ENCODE results near the gene EPS8L1. TPM values are rescaled to one million over a fixed set of nuclear protein-coding genes. Genes with fewer than 3 reads are reported as not detected.

Gene EPS8L1
- total RNA-seq, 1 experiment from 2014 or later: 111 TPM

DNA sequence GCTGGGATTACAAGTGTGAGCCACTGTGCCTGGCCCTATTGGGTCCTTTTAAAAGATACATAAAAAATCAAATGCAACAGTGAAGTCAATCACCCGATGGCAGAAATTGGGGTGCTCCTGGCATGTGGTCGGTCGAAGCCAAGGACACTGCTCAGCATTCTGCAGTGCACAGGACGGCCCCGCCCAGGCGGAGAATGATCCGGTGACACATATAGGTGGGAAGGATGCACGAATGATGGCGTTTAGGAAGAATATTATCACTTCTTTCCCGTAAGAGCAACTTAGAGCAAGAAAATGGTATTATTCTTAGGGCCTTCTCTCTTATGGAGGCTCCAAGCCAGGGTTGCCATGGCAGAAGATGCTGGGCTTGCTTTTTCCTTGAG is 34.4 kb upstream of the EPS8L1 start:
- intact Hi-C loops (cut with micrococcal nuclease; ENCODE audit: unreplicated experiment): no loop called here
- no peaks in the 10 kb centered on the region for H3K9me2 ChIP-seq (ENCODE audit: insufficient read depth)
- H3K9me3 ChIP-seq (ENCODE audit: insufficient read depth, low read depth): no peaks in the 10 kb centered on the region
- no peaks in the 10 kb centered on the region; the same call in 1 of the 2 replicates for H3K36me3 ChIP-seq (ENCODE audit: low read depth)
- no peak overlapping the region for H2AFZ ChIP-seq
- TF ChIP-seq, protein P1, sequence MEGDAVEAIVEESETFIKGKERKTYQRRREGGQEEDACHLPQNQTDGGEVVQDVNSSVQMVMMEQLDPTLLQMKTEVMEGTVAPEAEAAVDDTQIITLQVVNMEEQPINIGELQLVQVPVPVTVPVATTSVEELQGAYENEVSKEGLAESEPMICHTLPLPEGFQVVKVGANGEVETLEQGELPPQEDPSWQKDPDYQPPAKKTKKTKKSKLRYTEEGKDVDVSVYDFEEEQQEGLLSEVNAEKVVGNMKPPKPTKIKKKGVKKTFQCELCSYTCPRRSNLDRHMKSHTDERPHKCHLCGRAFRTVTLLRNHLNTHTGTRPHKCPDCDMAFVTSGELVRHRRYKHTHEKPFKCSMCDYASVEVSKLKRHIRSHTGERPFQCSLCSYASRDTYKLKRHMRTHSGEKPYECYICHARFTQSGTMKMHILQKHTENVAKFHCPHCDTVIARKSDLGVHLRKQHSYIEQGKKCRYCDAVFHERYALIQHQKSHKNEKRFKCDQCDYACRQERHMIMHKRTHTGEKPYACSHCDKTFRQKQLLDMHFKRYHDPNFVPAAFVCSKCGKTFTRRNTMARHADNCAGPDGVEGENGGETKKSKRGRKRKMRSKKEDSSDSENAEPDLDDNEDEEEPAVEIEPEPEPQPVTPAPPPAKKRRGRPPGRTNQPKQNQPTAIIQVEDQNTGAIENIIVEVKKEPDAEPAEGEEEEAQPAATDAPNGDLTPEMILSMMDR (conservative IDR thresholded peaks at IDR 0.05): no peak
- no peak for TF ChIP-seq EZH2 (IDR thresholded peaks at IDR 0.05; ENCODE audit: low read depth)
- no peaks in the 10 kb centered on the region for H3K79me2 ChIP-seq (ENCODE audit: low read depth)
- H3K4me2 ChIP-seq: no peak overlapping the region
- peaks cover 45% of the 10 kb centered on the region for H4K20me1 ChIP-seq (ENCODE audit: insufficient read depth)
- H3K4me3 ChIP-seq: no peak overlapping the region
- POLR2A ChIA-PET (ENCODE audit: unreplicated experiment): no interaction called here
- no peak for DNase-seq
- CTCF ChIA-PET: no interaction called here
- H3K4me1 ChIP-seq (replicated peaks; ENCODE audit: insufficient read depth): no peaks in the 10 kb centered on the region
- no TSS peak for BruUV-seq (replicated peaks)
- no peak overlapping the region for H3K27ac ChIP-seq
- H3F3A ChIP-seq (ENCODE audit: insufficient read depth, low read depth): peaks cover 38% of the 10 kb centered on the region; the same call in 1 of the 2 replicates
- no peaks in the 10 kb centered on the region for H3K27me3 ChIP-seq (ENCODE audit: insufficient read depth, low read depth)

DNA sequence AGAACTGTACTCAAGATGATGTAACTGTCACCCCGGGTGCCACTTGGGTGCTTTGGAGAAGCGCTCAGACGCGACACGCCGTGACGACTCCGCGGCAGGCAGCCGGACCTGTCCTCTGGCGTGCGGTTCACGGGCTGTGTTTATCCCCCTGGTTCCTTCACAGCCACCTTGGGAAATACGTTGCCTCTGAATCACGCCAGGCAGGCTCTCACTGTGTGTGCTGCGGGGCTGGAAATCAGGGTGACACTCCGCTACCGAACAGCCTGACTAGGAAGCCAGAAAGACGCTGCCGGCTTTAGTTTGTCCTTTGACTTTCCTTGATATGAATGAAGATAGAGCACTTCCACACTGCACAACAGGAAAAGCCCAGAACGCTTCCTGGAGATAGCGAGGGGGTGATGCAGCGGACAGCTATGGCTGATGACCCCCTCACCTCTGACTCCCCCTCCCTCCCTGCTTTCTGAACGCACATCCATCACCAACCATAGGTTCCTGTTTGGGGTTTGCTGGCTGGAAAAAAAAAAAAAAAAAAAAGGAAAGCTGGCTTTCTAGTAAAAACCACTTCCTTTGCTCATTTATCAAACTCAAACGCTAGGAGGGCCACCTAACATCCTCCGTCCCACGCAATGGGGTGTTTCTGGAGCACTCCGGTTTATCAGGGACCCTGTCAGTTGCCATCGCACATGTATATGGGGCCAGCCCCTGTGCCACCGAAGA is 33.9 kb upstream of the EPS8L1 start:
- ChIA-PET CTCF (no interaction called here), POLR2A (ENCODE audit: unreplicated experiment) (no interaction called here)
- Histone ChIP-seq H3K79me2 (ENCODE audit: low read depth) (no peaks in the 10 kb centered on the region), H3K27ac (no peak overlapping the region), H3F3A (ENCODE audit: insufficient read depth, low read depth) (peaks cover 37% of the 10 kb centered on the region; the same call in 1 of the 2 replicates), H3K4me2 (no peak overlapping the region), H4K20me1 (ENCODE audit: insufficient read depth) (peaks cover 48% of the 10 kb centered on the region), H3K36me3 (ENCODE audit: low read depth) (peaks cover 5% of the 10 kb centered on the region), H3K27me3 (ENCODE audit: insufficient read depth, low read depth) (no peaks in the 10 kb centered on the region), H3K9me3 (ENCODE audit: insufficient read depth, low read depth) (no peaks in the 10 kb centered on the region), H3K4me1 (replicated peaks; ENCODE audit: insufficient read depth) (no peaks in the 10 kb centered on the region), H3K9me2 (ENCODE audit: insufficient read depth) (no peaks in the 10 kb centered on the region), H2AFZ (no peak overlapping the region), H3K4me3 (no peak overlapping the region)
- no peak for DNase-seq
- intact Hi-C loops (cut with micrococcal nuclease; ENCODE audit: unreplicated experiment): no loop called here
- no peak for TF ChIP-seq EZH2 (IDR thresholded peaks at IDR 0.05; ENCODE audit: low read depth)
- BruUV-seq (replicated peaks): no TSS peak

DNA sequence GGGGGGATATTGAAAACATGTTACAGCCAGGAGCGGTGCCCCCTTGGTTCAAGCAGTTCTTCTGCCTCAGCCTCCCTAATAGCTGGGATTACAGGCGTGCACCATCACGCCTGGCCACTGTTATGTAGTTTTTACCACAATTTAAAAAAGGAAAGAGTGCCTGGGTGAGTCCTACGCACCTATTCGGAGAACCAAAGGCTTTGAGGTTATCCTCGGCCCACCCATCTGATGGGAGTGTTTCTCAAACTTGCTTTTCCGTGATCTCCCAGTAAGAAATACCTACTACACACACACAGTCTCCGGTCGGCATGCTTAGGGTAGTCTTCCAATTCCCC is 33.4 kb upstream of the EPS8L1 start:
- Histone ChIP-seq H3K9me3 (ENCODE audit: insufficient read depth, low read depth) (no peaks in the 10 kb centered on the region), H3K4me3 (no peak overlapping the region), H3F3A (ENCODE audit: insufficient read depth, low read depth) (peaks cover 32% of the 10 kb centered on the region; the same call in 1 of the 2 replicates), H3K27me3 (ENCODE audit: insufficient read depth, low read depth) (no peaks in the 10 kb centered on the region), H3K4me1 (replicated peaks; ENCODE audit: insufficient read depth) (no peaks in the 10 kb centered on the region), H4K20me1 (ENCODE audit: insufficient read depth) (peaks cover 43% of the 10 kb centered on the region), H3K9me2 (ENCODE audit: insufficient read depth) (no peaks in the 10 kb centered on the region), H3K36me3 (ENCODE audit: low read depth) (peaks cover 10% of the 10 kb centered on the region), H2AFZ (no peak overlapping the region), H3K27ac (no peak overlapping the region), H3K79me2 (ENCODE audit: low read depth) (no peaks in the 10 kb centered on the region), H3K4me2 (no peak overlapping the region)
- no peak for DNase-seq
- intact Hi-C loops (cut with micrococcal nuclease; ENCODE audit: unreplicated experiment): no loop called here
- ChIA-PET CTCF (no interaction called here), POLR2A (ENCODE audit: unreplicated experiment) (no interaction called here)
- TF ChIP-seq EZH2 (IDR thresholded peaks at IDR 0.05; ENCODE audit: low read depth): no peak
- TF ChIP-seq, protein P1 (conservative IDR thresholded peaks at IDR 0.05): no peak
- BruUV-seq (replicated peaks): no TSS peak

DNA sequence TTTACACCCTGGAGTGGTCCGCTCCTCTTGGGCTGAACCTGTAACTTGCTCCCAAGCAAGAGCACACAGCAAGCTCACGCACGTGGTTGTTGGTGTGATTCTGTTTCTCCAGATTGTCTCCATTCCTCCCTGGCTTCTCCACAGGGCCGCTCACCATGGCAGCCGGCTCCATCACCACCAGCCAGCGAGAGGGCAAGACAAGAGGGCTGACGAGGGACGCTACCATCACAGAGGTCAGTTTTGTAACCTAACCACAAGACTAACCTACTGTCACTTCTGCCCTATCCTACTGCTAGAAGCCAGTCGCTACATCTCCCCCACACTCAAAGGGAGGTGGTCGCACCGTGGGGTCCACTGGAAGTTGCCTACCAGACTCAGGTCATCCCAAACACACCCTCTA is 33.0 kb upstream of the EPS8L1 start:
- ChIA-PET POLR2A (ENCODE audit: unreplicated experiment) (no interaction called here), CTCF (no interaction called here)
- Histone ChIP-seq H3K4me1 (replicated peaks; ENCODE audit: insufficient read depth) (no peaks in the 10 kb centered on the region), H3K9me2 (ENCODE audit: insufficient read depth) (no peaks in the 10 kb centered on the region), H3F3A (ENCODE audit: insufficient read depth, low read depth) (peaks cover 32% of the 10 kb centered on the region; the same call in 1 of the 2 replicates), H3K4me2 (no peak overlapping the region), H3K79me2 (ENCODE audit: low read depth) (no peaks in the 10 kb centered on the region), H4K20me1 (ENCODE audit: insufficient read depth) (peaks cover 42% of the 10 kb centered on the region), H3K27me3 (ENCODE audit: insufficient read depth, low read depth) (no peaks in the 10 kb centered on the region), H3K27ac (no peak overlapping the region), H3K9me3 (ENCODE audit: insufficient read depth, low read depth) (no peaks in the 10 kb centered on the region), H2AFZ (no peak overlapping the region), H3K36me3 (ENCODE audit: low read depth) (peaks cover 11% of the 10 kb centered on the region), H3K4me3 (no peak overlapping the region)
- intact Hi-C loops (cut with micrococcal nuclease; ENCODE audit: unreplicated experiment): no loop called here
- no TSS peak for BruUV-seq (replicated peaks)
- no peak for TF ChIP-seq EZH2 (IDR thresholded peaks at IDR 0.05; ENCODE audit: low read depth)
- TF ChIP-seq, protein P1 (conservative IDR thresholded peaks at IDR 0.05): no peak
- DNase-seq: no peak

Measured in PC-9 (cell line).